Endothelial cell of umbilical vein (primary cell): ENCODE data around the gene WDR82. TPM values are rescaled to one million over a fixed set of nuclear protein-coding genes. Genes with fewer than 3 reads are reported as not detected.

Experiments used
- Bru-seq: library from RNA; stranded (reverse); fragments of 400-500 nt; gene quantifications from one replicate; lab custom pipeline; 2021; lab: Mats Ljungman, UMichigan
- BruChase-seq, 2 experiments: library from RNA; stranded (reverse); fragments of 400-500 nt; gene quantifications; one replicate each; lab custom pipeline; 2021; lab: Mats Ljungman, UMichigan
- BruUV-seq: library from RNA; stranded (reverse); fragments of 400-500 nt; replicated peaks from 2 replicates; lab custom pipeline; 2021; lab: Mats Ljungman, UMichigan
- CTCF ChIA-PET: fragments of 300-600, 350-600 bp; sonication (Branson Sonifier 250); formaldehyde crosslinking; loops from one replicate; lab custom pipeline; 2021; ENCODE audit warnings: antibody characterized with exemption, inconsistent platforms; lab: Charles Lee
- POLR2A ChIA-PET: fragments of 300-600, 350-600 bp; sonication (Branson Sonifier 250); formaldehyde crosslinking; loops from one replicate; lab custom pipeline; 2021; ENCODE audit warnings: antibody characterized with exemption, inconsistent platforms; lab: Charles Lee
- DNase-seq: peaks from one replicate; pipeline ENCODE4 v3.0.0-alpha.2; 2011; ENCODE audit warnings: low read depth, low spot score
- FAIRE-seq: peaks from 2 replicates; lab custom pipeline; 2011; peaks lifted over from hg19 to GRCh38; lab: Jason Lieb, UNC
- H2AFZ ChIP-seq: 2 replicates; pipeline ENCODE4 v1.6.0; 2012; ENCODE audit warnings: low read depth, low read length, control low read depth, inconsistent platforms
- H3K27ac ChIP-seq: 2 replicates; pipeline ENCODE4 v1.5.1; 2011; ENCODE audit warnings: low read depth, mild to moderate bottlenecking, control low read depth, low read length, moderate library complexity; ENCODE audit not compliant: insufficient read depth
- H3K27me3 ChIP-seq, 2 experiments: 2 replicates each; pipeline versions ENCODE4 v1.6.0 to v1.6.1; 2011; ENCODE audit warnings: low read length in 2 of 2, mixed read lengths in 1 of 2; ENCODE audit not compliant: control insufficient read depth in 2 of 2, insufficient read depth in 2 of 2
- H3K36me3 ChIP-seq, 2 experiments: 2 replicates in 1 of 2; 3 replicates in 1 of 2; pipeline ENCODE4 v1.5.1; 2011; ENCODE audit warnings: low read length in 2 of 2, mild to moderate bottlenecking in 1 of 2, moderate library complexity in 1 of 2; ENCODE audit not compliant: control insufficient read depth in 2 of 2, insufficient read depth in 2 of 2; ENCODE audit errors: extremely low read depth in 1 of 2
- H3K4me1 ChIP-seq: 3 replicates; pipeline ENCODE4 v1.5.1; 2011; ENCODE audit warnings: mild to moderate bottlenecking, low read length; ENCODE audit not compliant: control insufficient read depth, insufficient read depth; ENCODE audit errors: extremely low read depth
- H3K4me2 ChIP-seq: 2 replicates; pipeline ENCODE4 v1.6.1; 2011; ENCODE audit warnings: low read length, control low read depth, mixed read lengths; ENCODE audit not compliant: insufficient read depth
- H3K4me3 ChIP-seq, 3 experiments: fragments of 200-600 bp in 1 of 3; sonication (generic), shearing (Covaris generic) in 1 of 3; replicated peaks in 1 of 3; 2 replicates each; pipeline ENCODE4 v1.5.1; 2011 to 2016; ENCODE audit warnings: control low read depth in 3 of 3, low read length in 3 of 3, mild to moderate bottlenecking in 2 of 3, inconsistent platforms in 1 of 3, low read depth in 1 of 3, moderate library complexity in 1 of 3; ENCODE audit not compliant: insufficient read depth in 1 of 3
- H3K79me2 ChIP-seq: 2 replicates; pipeline ENCODE4 v1.6.0; 2012; ENCODE audit warnings: low read length, inconsistent platforms; ENCODE audit not compliant: control insufficient read depth, insufficient read depth
- H3K9ac ChIP-seq: replicated peaks from 2 replicates; pipeline ENCODE3; 2011; ENCODE audit warnings: low read length, control low read depth; ENCODE audit not compliant: insufficient read depth; ENCODE audit errors: extremely low read depth
- H3K9me1 ChIP-seq: replicated peaks from 3 replicates; pipeline ENCODE4 v1.6.0; 2011; ENCODE audit warnings: mild to moderate bottlenecking, low read length; ENCODE audit not compliant: control insufficient read depth, insufficient read depth; ENCODE audit errors: extremely low read depth
- H3K9me3 ChIP-seq: replicated peaks from 2 replicates; pipeline ENCODE4 v1.5.1; 2012; ENCODE audit warnings: low read length, inconsistent platforms; ENCODE audit not compliant: control insufficient read depth, insufficient read depth
- H4K20me1 ChIP-seq: replicated peaks from 2 replicates; pipeline ENCODE3; 2011; ENCODE audit warnings: mild to moderate bottlenecking, low read length; ENCODE audit not compliant: control insufficient read depth, insufficient read depth; ENCODE audit errors: extremely low read depth
- CTCF ChIP-seq, 2 donors: IDR thresholded peaks; 1 replicate in 1 of 2; 2 replicates in 1 of 2; pipeline ENCODE4 v1.5.1; 2011; ENCODE audit warnings: low read length in 2 of 2, mild to moderate bottlenecking in 2 of 2, moderate library complexity in 2 of 2, control low read depth in 1 of 2, inconsistent platforms in 1 of 2, low read depth in 1 of 2; ENCODE audit not compliant: insufficient read depth in 1 of 2; ENCODE audit errors: extremely low read depth in 1 of 2
- EZH2 ChIP-seq: IDR thresholded peaks from 2 replicates; pipeline ENCODE4 v1.6.1; 2012; ENCODE audit warnings: borderline replicate concordance, low read depth, mild to moderate bottlenecking, moderate library complexity, low read length, inconsistent platforms; ENCODE audit not compliant: severe bottlenecking
- FOS ChIP-seq: IDR thresholded peaks from 2 replicates; pipeline ENCODE4 v1.6.1; 2011; ENCODE audit warnings: mild to moderate bottlenecking, low read length, moderate library complexity, borderline replicate concordance; ENCODE audit not compliant: insufficient read depth
- GATA2 ChIP-seq: IDR thresholded peaks from 2 replicates; pipeline ENCODE4 v1.7.0; 2011; ENCODE audit warnings: low read depth, mild to moderate bottlenecking, moderate library complexity, mixed read lengths, low read length; ENCODE audit not compliant: insufficient read length, insufficient read depth
- POLR2A ChIP-seq: IDR thresholded peaks from 2 replicates; pipeline ENCODE4 v1.6.1; 2012; ENCODE audit warnings: low read depth, mild to moderate bottlenecking, control low read depth, low read length
- POLR2AphosphoS5 ChIP-seq: IDR thresholded peaks from 2 replicates; pipeline ENCODE4 v1.6.1; 2012; ENCODE audit warnings: low read depth, mild to moderate bottlenecking, control low read depth, low read length, moderate library complexity; ENCODE audit not compliant: insufficient read depth
- dilution Hi-C: fragments of 300-500 bp; cut with MboI; formaldehyde crosslinking; loops from one replicate; pipeline ENCODE4 v1.15.0; 2019; ENCODE audit warnings: low sequenced_read_pairs; ENCODE audit not compliant: extremely low pct_ligation_motif_present
- intact Hi-C: fragments of 100-400 bp; cut with micrococcal nuclease; formaldehyde crosslinking; loops from one replicate; pipeline ENCODE4 v1.10.0; 2022
- long read RNA-seq: library from polyadenylated mRNA; stranded (forward); transcript quantifications from one replicate; pipeline ENCODE4 v2.0.0, GENCODE V29; 2021
- polyA minus RNA-seq, 3 experiments: library from RNA; depleted of rRNA, polyadenylated mRNA; stranded (reverse); fragments of >200 nt; gene quantifications; 1 replicate in 1 of 3; 2 replicates in 2 of 3; pipeline ENCODE4 v1.2.3, GENCODE V29; 2011
- polyA plus RNA-seq, 4 experiments: library from polyadenylated mRNA; depleted of rRNA in 3 of 4; stranded (reverse) in 3 of 4; unstranded in 1 of 4; fragments of >200 nt; gene quantifications; 2 replicates each; pipeline versions ENCODE4 v1.2.1 to v1.2.3, GENCODE V29; 2011 to 2012; ENCODE audit warnings: missing spikeins in 1 of 4
- total RNA-seq: library from RNA; stranded (reverse); gene quantifications from 2 replicates; pipeline ENCODE4 v1.2.3, GENCODE V29; 2021

WDR82 gene, protein sequence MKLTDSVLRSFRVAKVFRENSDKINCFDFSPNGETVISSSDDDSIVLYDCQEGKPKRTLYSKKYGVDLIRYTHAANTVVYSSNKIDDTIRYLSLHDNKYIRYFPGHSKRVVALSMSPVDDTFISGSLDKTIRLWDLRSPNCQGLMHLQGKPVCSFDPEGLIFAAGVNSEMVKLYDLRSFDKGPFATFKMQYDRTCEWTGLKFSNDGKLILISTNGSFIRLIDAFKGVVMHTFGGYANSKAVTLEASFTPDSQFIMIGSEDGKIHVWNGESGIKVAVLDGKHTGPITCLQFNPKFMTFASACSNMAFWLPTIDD
- 71.3 and 71.8 TPM in 2 replicates for total RNA-seq
- 30.7 and 39.9 TPM in 2 replicates for polyA plus RNA-seq
- 47.1 and 47.5 TPM in 2 replicates for polyA plus RNA-seq (2011; cell fraction: cytosol; rRNA removed)
- polyA plus RNA-seq (2011; cell fraction: nucleus; rRNA removed): 23.6 and 27.9 TPM in 2 replicates
- polyA plus RNA-seq (2012): 53.4 and 68.6 TPM in 2 replicates
- 90.5 and 93.4 TPM in 2 replicates for polyA minus RNA-seq
- polyA minus RNA-seq (2011; cell fraction: cytosol; rRNA and poly(A)+ RNA removed): 39.2 TPM
- polyA minus RNA-seq (2011; cell fraction: nucleus; rRNA and poly(A)+ RNA removed): 27.0 and 37.1 TPM in 2 replicates
- Bru-seq, nascent RNA: percentile 96 among the genes with signal in this experiment
- percentile 94 among the genes with signal in this experiment for BruChase-seq, experiment 1, labeled RNA remaining after a 6-hour chase
- BruChase-seq, experiment 2, labeled RNA remaining after a 2-hour chase: percentile 97 among the genes with signal in this experiment
- long read RNA-seq, full-length matches to known transcripts: 1 of 20 reads
- long read RNA-seq, partial matches to known transcripts: 2 of 20 reads
- long read RNA-seq, other reads (novel, unspliced or antisense): 17 of 20 reads

- Histone ChIP-seq H3K4me2 (peak within 1 kb of the TSS; percentile 86), H3K79me2 (peaks cover 46% of the 10 kb centered on the region), H3K36me3 (no peaks in the 10 kb centered on the region), H3K9ac (peak within 1 kb of the TSS; percentile 87), H3K4me1 (peaks cover 34% of the 10 kb centered on the region), H3K27ac (peak within 1 kb of the TSS; percentile 62), H3K4me3 (peak within 1 kb of the TSS; percentile 53 to 96 (median 87)), H4K20me1 (no peaks in the 10 kb centered on the region), H3K9me3 (no peaks in the 10 kb centered on the region), H2AFZ (peak within 1 kb of the TSS; percentile 60), H3K27me3 (no peaks in the 10 kb centered on the region), H3K9me1 (no peaks in the 10 kb centered on the region)
- no TSS peak for BruUV-seq
- dilution Hi-C loops (no loop called here), intact Hi-C loops (loop anchor here (1.0 to 5.0 kb wide), 5 partner anchors 8 to 126 kb away; partner anchors contain the start of genes GLYCTK, POC1A and TWF2)
- DNase-seq (peak; percentile 94), FAIRE-seq (peak; percentile 87)
- CTCF ChIA-PET: interaction anchor here (1.2 to 5.1 kb wide), 12 partner anchors 9 to 278 kb away, joined by 3 to 49 read pairs (median 9); partner anchors contain the start of genes GLYCTK and TWF2
- no peak for TF ChIP-seq GATA2
- TF ChIP-seq CTCF (IDR thresholded peaks at IDR 0.05; ENCODE audit: extremely low read depth in 1 of 2, insufficient read depth in 1 of 2, low read depth in 1 of 2, low read length in 2 of 2): peak; percentile 35 to 57
- TF ChIP-seq POLR2AphosphoS5: peak; percentile 90
- peak; percentile 95 for TF ChIP-seq POLR2A
- TF ChIP-seq FOS: no peak
- no peak for TF ChIP-seq EZH2
- POLR2A ChIA-PET: interaction anchor here (1.0 to 2.9 kb wide), 4 partner anchors 9 to 61 kb away, joined by 3 to 9 read pairs (median 6); partner anchors contain the start of gene GLYCTK
Measured at GRCh38 chr3:52278510-52279069, at the start of gene WDR82. TSS of gene WDR82 (minus strand) at chr3:52278649. CDS start at chr3:52278361, 288 bp downstream.
